ENCODE results near the gene COX18. TPM values are rescaled to one million over a fixed set of nuclear protein-coding genes. Genes with fewer than 3 reads are reported as not detected.

The COX18 gene
- total RNA-seq, 3 donors from 2014 or later, result 12.2 to 17.8 (median 14.2) TPM

DNA sequence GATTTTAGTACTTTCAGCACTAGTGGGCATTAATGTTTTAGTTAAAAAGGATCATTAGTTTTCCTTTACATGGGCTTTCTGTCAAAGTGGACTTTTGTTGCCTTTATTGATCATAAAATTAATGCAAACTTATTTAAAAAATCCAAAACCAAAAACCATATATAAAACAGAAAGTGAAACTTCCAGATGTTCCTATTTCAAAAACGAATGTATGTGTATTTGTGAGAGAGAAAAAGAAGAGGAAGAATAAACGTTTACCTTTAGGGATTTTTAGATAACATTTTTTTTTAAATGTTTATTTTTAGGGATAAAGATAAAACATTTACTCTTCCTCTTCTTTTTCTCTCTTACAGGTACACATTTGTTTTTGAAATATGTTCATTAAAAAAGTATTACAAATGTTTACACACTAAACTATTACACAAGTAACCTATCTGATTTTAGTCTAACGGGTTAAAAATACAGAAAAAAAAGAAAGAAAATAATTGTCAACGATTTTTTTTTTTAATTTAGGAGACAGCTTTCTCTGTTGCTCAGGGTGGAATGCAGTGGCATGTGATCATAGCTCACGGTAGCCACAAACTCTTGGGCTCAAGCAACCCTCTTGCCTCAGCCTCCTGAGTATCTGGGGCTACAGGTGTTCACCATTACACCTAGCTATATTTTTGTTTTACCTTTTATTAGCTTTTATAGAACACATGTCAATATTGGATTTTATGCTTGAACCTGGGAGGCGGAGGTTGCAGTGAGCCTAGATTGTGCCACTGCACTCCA is 16.8 kb upstream of the COX18 start:
- Histone ChIP-seq H3K4me1 (ENCODE audit: low read depth) (peaks cover 3% of the 10 kb centered on the region), H3K4me3 (no peak overlapping the region), H3K36me3 (ENCODE audit: low read depth) (peaks cover 4% of the 10 kb centered on the region), H3K9me3 (no peaks in the 10 kb centered on the region)
- no peak for ATAC-seq
- DNase-seq, result no peak
- intact Hi-C loops (cut with DNase I, micrococcal nuclease), result no loop called here
- TF ChIP-seq, protein P1, sequence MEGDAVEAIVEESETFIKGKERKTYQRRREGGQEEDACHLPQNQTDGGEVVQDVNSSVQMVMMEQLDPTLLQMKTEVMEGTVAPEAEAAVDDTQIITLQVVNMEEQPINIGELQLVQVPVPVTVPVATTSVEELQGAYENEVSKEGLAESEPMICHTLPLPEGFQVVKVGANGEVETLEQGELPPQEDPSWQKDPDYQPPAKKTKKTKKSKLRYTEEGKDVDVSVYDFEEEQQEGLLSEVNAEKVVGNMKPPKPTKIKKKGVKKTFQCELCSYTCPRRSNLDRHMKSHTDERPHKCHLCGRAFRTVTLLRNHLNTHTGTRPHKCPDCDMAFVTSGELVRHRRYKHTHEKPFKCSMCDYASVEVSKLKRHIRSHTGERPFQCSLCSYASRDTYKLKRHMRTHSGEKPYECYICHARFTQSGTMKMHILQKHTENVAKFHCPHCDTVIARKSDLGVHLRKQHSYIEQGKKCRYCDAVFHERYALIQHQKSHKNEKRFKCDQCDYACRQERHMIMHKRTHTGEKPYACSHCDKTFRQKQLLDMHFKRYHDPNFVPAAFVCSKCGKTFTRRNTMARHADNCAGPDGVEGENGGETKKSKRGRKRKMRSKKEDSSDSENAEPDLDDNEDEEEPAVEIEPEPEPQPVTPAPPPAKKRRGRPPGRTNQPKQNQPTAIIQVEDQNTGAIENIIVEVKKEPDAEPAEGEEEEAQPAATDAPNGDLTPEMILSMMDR (IDR thresholded peaks at IDR 0.05), result no peak

DNA sequence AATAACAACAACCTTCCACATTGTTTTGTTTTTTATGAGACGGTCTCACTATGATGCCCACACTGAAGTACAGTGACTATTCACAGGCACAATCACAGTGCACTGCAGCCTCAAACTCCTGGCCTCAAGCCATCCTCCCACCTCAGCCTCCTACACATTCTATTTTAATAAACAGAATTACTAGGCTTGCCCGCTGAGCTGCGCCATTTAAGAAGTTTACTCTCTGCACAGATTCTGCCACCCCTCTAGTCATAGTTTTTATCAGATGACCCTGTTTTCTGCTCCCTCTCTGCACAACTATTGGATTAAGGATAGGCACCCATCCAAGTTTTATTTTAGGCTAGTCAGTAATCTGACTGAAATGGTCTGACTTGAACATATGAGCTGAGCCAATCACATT is 11.3 kb upstream of the COX18 start:
- Histone ChIP-seq H3K9me3 (no peaks in the 10 kb centered on the region), H3K4me3 (no peak overlapping the region), H3K36me3 (ENCODE audit: low read depth) (peaks cover 11% of the 10 kb centered on the region), H3K4me1 (ENCODE audit: low read depth) (no peaks in the 10 kb centered on the region)
- ATAC-seq (no peak), DNase-seq (no peak)
- intact Hi-C loops (cut with DNase I, micrococcal nuclease), result no loop called here
- TF ChIP-seq, protein P1 (IDR thresholded peaks at IDR 0.05), result no peak

DNA sequence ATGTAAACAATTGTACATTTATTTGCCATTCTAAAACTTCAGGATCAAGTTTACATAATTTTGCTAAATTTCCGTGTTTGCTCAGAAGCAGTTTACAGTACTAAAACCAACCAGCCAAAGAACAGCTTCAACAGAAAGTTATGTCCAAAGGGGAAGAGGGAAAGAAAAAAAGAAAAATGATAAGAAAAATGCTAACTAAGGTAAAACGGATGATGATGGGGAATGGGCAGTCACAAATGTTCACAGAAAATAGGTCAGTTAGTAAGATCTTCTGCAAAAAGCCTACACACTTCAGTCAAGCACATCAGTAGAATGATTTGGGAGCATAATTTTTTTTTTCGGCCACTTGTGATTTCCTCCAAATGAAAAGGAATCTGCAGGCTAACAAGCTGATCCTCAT is 6.3 kb upstream of the COX18 start:
- TF ChIP-seq, protein P1 (IDR thresholded peaks at IDR 0.05), result no peak
- DNase-seq (no peak), ATAC-seq (no peak)
- no peaks in the 10 kb centered on the region for H3K9me3 ChIP-seq
- peaks cover 7% of the 10 kb centered on the region for H3K36me3 ChIP-seq (ENCODE audit: low read depth)
- H3K4me3 ChIP-seq, result no peak overlapping the region
- intact Hi-C loops (cut with DNase I, micrococcal nuclease), result loop anchor here in 1 of 2 donors (10.0 kb wide), 1 partner anchor 169 kb away; no protein-coding TSS in a partner anchor
- H3K4me1 ChIP-seq (ENCODE audit: low read depth), result no peaks in the 10 kb centered on the region

DNA sequence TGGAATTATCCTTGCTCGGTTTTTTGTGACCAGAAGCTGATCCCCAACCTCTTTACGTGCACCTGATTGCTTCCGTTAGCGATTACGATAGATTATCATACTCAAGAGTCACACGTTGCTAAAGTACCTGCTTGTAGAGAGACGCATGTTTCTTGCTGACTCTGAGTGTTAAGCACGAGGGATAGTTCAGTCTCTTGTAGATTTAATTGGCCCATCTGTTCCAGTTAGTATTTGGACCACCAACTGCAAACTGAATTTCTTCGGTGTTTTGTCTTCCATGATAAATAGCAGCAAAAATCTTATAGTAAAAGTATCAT is 516 bp upstream of the COX18 start:
- peak overlapping the region; percentile 35 for H3K4me3 ChIP-seq
- H3K9me3 ChIP-seq, result no peaks in the 10 kb centered on the region
- intact Hi-C loops (cut with DNase I, micrococcal nuclease), result loop anchor here in 1 of 2 donors (10.0 kb wide), 1 partner anchor 175 kb away; no protein-coding TSS in a partner anchor
- no peaks in the 10 kb centered on the region for H3K36me3 ChIP-seq (ENCODE audit: low read depth)
- DNase-seq (no peak), ATAC-seq (peak; percentile 39)
- TF ChIP-seq, protein P1 (IDR thresholded peaks at IDR 0.05), result no peak
- peaks cover 8% of the 10 kb centered on the region for H3K4me1 ChIP-seq (ENCODE audit: low read depth)

DNA sequence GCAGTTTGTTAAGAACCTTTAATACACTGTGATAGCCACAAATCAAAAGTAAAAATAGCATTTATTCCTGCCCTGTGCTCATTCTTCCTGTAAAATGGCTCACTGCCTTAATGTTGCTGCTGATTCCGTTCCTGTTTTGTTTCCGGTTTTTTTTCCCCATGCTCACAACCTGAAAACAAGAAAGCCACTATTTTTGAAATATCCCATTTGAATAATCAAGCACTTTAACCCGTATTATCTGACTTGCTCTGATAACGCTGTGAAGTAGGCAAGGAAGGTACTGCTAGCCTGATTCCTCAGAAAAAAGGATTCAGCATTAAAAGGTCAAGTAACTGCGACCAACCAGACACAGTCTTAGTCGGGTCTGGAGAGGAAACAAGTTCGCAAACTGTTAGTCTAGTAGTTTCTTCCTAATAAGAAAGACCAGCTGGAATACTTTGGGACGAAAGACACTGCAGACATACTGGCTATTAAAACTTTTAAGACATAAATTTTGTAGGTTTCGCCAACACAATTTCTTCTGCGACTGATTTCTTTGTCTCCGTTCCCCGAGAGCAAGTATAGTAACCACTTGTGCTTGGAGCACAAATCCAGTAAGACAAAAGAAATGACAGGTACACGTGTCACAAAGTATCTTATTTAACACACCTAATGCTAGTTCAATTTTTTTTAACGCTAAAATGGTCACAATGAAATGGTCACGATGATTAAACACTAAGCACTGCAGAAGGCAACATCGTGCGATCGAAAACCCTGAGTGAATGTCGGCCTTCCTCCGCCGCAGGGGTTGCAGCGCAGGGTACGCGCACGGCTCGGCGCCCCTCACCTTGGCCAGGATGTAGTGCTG is 802 bp downstream of the COX18 start:
- Histone ChIP-seq H3K4me1 (ENCODE audit: low read depth) (peaks cover 8% of the 10 kb centered on the region), H3K4me3 (peak overlapping the region; percentile 35), H3K36me3 (ENCODE audit: low read depth) (no peaks in the 10 kb centered on the region), H3K9me3 (no peaks in the 10 kb centered on the region)
- TF ChIP-seq, protein P1 (IDR thresholded peaks at IDR 0.05), result no peak
- peak in 1 of 3 donors; percentile 29 for DNase-seq
- intact Hi-C loops (cut with DNase I, micrococcal nuclease), result no loop called here
- ATAC-seq, result peak; percentile 5
